Neuron (in vitro differentiated cells): ENCODE measurements around the gene NDST1.

Source experiments
- H2AFZ ChIP-seq: one replicate; pipeline ENCODE4 v1.6.1; 2013; ENCODE audit warnings: low read depth, mild to moderate bottlenecking, inconsistent platforms, low read length, moderate library complexity
- H3K27me3 ChIP-seq: one replicate; pipeline ENCODE4 v1.6.1; 2013; ENCODE audit warnings: low read length; ENCODE audit not compliant: insufficient read depth
- H3K36me3 ChIP-seq: one replicate; pipeline ENCODE4 v1.6.1; 2013; ENCODE audit warnings: low read length; ENCODE audit not compliant: insufficient read depth
- H3K4me1 ChIP-seq: one replicate; pipeline ENCODE4 v1.6.1; 2013; ENCODE audit warnings: low read length; ENCODE audit not compliant: insufficient read depth
- H3K4me3 ChIP-seq: 2 replicates; pipeline ENCODE4 v1.5.1; 2013; ENCODE audit warnings: mild to moderate bottlenecking, low read length, moderate library complexity
- H3K9me3 ChIP-seq: one replicate; pipeline ENCODE4 v1.6.1; 2013; ENCODE audit warnings: low read length

The NDST1 gene

DNA sequence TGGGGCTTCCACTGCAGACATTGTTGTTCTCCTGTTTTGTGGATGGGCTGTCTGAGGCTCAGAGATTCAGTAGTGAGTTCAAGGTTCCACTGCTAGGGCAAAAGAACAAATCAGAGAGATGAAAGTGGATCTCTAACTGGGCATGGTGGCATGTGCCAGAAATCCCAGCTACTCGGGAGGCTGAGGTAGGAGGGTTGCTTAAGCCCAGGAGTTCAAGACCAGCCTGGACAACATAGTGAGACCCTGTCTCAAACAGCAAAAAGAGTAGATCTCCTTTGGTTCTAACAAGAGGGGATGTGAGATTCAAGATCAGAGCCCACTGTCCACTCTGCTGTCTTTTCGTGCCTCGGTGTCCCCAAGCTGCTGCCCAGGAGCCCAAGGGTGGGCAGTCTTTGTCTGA lies 11.8 kb upstream of the NDST1 start:
- H2AFZ ChIP-seq: no peak overlapping the region
- peaks cover 26% of the 10 kb centered on the region for H3K4me1 ChIP-seq
- peaks cover 14% of the 10 kb centered on the region for H3K36me3 ChIP-seq
- no peaks in the 10 kb centered on the region for H3K27me3 ChIP-seq
- H3K4me3 ChIP-seq: no peak overlapping the region
- H3K9me3 ChIP-seq: no peaks in the 10 kb centered on the region

DNA sequence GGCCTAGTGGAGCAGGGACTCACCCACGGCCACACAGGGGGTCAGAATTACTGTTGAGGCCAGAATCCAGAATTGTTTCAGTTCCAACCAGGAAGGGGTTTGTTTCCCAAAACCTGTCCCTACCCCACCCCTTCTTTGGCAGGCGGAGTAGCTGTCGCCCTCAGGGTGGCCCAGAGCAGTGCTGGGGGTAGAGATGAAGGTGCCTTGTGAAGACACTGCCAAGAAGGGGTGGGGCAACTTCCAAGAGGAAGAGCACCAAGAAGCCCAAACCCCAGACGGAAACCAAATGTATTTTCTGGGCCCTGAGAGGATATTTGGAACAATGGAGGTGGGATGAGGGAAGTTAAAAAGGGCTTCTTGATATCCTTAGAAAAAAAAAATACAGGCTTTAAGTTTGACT lies 11.4 kb upstream of the NDST1 start:
- H2AFZ ChIP-seq: no peak overlapping the region
- H3K36me3 ChIP-seq: peaks cover 14% of the 10 kb centered on the region
- H3K4me1 ChIP-seq: peaks cover 26% of the 10 kb centered on the region
- no peak overlapping the region for H3K4me3 ChIP-seq
- H3K27me3 ChIP-seq: no peaks in the 10 kb centered on the region
- no peaks in the 10 kb centered on the region for H3K9me3 ChIP-seq

DNA sequence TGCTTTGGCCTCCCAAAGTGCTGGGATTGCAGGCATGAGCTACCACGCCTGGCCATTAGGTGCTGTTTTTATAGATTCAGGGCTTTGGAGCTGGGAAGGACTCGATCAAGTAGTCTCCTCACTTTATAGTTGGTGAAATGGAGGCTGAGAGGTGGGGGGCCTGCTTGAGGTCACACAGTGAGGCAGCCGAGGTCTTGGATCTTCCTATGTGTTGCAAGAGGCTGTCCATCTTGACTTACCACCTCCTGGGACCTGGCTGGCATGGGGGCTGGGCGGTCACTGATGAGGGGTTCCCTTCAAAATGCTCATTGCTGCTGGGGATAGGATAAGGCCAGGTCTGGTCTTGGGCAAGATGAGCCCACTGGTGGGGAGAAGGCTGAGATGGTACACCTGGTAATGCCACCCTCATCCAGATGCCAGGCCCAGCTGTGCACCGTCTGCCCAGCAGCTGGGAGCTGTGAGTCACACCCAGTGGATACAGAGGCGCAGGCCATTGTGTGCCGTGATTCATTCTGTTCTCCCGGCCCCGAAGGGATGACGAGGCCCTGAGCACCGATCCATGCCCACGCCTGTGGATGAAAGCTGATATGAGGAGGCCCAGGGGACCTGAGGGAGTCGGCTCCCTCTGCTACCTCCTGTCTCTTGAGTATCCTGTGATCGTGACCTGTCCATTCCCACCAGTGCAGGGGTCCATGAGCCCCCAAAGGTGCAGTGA lies 10.5 kb upstream of the NDST1 start:
- H3K9me3 ChIP-seq: no peaks in the 10 kb centered on the region
- H3K4me1 ChIP-seq: peaks cover 26% of the 10 kb centered on the region
- peaks cover 8% of the 10 kb centered on the region for H3K36me3 ChIP-seq
- H3K27me3 ChIP-seq: no peaks in the 10 kb centered on the region
- H3K4me3 ChIP-seq: no peak overlapping the region
- no peak overlapping the region for H2AFZ ChIP-seq

DNA sequence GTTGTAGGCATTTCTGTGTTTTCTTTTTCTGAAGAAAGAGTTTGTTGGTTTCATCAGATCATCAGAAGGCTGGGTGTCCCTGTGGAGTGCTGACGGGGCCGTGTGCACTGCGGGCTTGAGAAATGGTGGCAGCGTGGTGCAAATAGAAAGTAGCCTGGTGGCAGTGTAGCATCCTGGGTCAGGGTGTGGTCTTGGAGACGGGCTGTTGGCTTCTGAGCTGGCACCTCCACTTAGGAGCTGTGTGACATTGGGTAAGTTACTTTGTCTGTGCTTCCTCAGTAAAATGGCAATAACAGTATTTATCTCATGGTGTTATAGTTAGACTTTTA lies 10.0 kb upstream of the NDST1 start:
- H3K4me3 ChIP-seq: no peak overlapping the region
- H3K27me3 ChIP-seq: no peaks in the 10 kb centered on the region
- H2AFZ ChIP-seq: no peak overlapping the region
- no peaks in the 10 kb centered on the region for H3K9me3 ChIP-seq
- peaks cover 8% of the 10 kb centered on the region for H3K36me3 ChIP-seq
- H3K4me1 ChIP-seq: peaks cover 26% of the 10 kb centered on the region

GRCh38 chr5:150498501-150498900 lies 9.4 kb upstream of the NDST1 start:
- Histone ChIP-seq H3K4me1 (peaks cover 26% of the 10 kb centered on the region), H3K4me3 (no peak overlapping the region), H2AFZ (no peak overlapping the region), H3K36me3 (peaks cover 7% of the 10 kb centered on the region), H3K9me3 (no peaks in the 10 kb centered on the region), H3K27me3 (no peaks in the 10 kb centered on the region)

DNA sequence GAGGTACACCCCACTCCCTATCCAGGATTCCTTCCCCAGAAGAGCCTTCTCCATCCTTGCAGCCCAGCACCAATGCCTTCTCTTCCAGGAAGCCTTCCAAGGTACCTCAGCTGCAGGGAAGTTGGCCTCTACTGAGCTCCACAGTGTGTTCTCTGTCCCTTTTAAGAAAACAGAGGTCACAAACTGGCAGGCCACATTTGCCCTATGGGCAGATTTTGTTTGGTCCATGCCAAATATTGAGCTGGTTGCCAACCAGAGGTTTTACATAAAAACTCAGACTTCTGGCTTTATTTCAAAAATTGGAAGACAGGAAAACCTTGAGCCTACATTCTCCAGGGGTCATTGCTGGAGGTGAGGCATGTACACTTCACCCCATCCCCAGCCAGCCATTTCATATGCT lies 9.0 kb upstream of the NDST1 start:
- peaks cover 26% of the 10 kb centered on the region for H3K4me1 ChIP-seq
- H3K36me3 ChIP-seq: peaks cover 6% of the 10 kb centered on the region
- no peak overlapping the region for H3K4me3 ChIP-seq
- H2AFZ ChIP-seq: no peak overlapping the region
- no peaks in the 10 kb centered on the region for H3K9me3 ChIP-seq
- no peaks in the 10 kb centered on the region for H3K27me3 ChIP-seq

- Histone ChIP-seq H3K36me3 (peaks cover 6% of the 10 kb centered on the region), H3K4me3 (no peak overlapping the region), H3K4me1 (peaks cover 26% of the 10 kb centered on the region), H3K9me3 (no peaks in the 10 kb centered on the region), H3K27me3 (no peaks in the 10 kb centered on the region), H2AFZ (no peak overlapping the region)
Observed at GRCh38 chr5:150499437-150499956, 8.4 kb upstream of the NDST1 start.

GRCh38 chr5:150500328-150500841 lies 7.5 kb upstream of the NDST1 start:
- Histone ChIP-seq H3K27me3 (no peaks in the 10 kb centered on the region), H2AFZ (no peak overlapping the region), H3K36me3 (peaks cover 6% of the 10 kb centered on the region), H3K4me1 (peaks cover 26% of the 10 kb centered on the region), H3K9me3 (no peaks in the 10 kb centered on the region), H3K4me3 (no peak overlapping the region)

DNA sequence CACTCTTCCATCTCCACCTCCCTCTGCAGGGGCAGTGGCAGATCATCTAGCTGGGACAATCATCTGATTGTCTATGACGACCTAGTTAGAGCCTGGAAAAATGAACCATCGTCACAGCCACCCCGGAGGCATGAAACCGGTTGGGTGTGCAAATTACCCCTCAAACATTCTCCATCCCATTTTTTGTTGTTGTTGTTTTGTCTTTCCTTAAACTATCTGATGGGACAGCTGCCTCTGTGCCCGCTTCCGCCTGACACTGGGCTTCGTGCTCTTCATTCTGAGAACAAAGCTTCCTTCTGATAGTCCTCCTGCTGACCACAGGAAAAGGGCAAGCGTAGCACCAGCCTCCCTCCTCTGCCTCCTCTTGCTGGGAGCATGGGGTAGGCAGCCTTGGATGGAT lies 7.0 kb upstream of the NDST1 start:
- no peak overlapping the region for H2AFZ ChIP-seq
- no peaks in the 10 kb centered on the region for H3K27me3 ChIP-seq
- no peak overlapping the region for H3K4me3 ChIP-seq
- peaks cover 26% of the 10 kb centered on the region for H3K4me1 ChIP-seq
- H3K36me3 ChIP-seq: peaks cover 4% of the 10 kb centered on the region
- H3K9me3 ChIP-seq: no peaks in the 10 kb centered on the region

GRCh38 chr5:150502106-150502505 lies 5.8 kb upstream of the NDST1 start:
- no peaks in the 10 kb centered on the region for H3K9me3 ChIP-seq
- no peaks in the 10 kb centered on the region for H3K27me3 ChIP-seq
- peaks cover 26% of the 10 kb centered on the region for H3K4me1 ChIP-seq
- no peak overlapping the region for H3K4me3 ChIP-seq
- no peak overlapping the region for H2AFZ ChIP-seq
- peaks cover 4% of the 10 kb centered on the region for H3K36me3 ChIP-seq

- H3K27me3 ChIP-seq: no peaks in the 10 kb centered on the region
- peaks cover 19% of the 10 kb centered on the region for H3K4me1 ChIP-seq
- no peak overlapping the region for H2AFZ ChIP-seq
- peaks cover 4% of the 10 kb centered on the region for H3K36me3 ChIP-seq
- no peaks in the 10 kb centered on the region for H3K9me3 ChIP-seq
- H3K4me3 ChIP-seq: no peak overlapping the region
Observed at GRCh38 chr5:150502847-150503246, 5.1 kb upstream of the NDST1 start.

DNA sequence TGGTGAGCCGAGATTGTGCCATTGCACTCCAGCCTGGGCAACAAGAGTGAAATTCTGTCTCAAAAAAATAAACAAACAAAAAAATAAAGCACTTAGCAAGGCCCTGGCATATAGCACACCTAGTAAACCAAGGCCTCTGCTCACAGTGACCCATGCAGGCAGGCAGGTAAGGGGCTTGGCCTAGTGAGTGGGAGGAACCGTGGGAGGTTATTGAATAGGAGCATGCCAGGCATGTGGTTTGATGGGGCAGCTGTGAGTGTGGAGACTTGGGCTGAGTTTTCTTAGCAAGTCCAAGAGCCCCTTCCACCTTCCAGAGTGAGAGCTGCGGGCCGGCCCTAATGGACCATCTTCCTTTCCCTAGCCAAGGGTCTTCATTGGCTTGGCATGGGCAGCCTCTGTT lies 4.5 kb upstream of the NDST1 start:
- Histone ChIP-seq H3K9me3 (no peaks in the 10 kb centered on the region), H3K36me3 (peaks cover 4% of the 10 kb centered on the region), H3K4me1 (peaks cover 14% of the 10 kb centered on the region), H3K4me3 (no peak overlapping the region), H2AFZ (no peak overlapping the region), H3K27me3 (no peaks in the 10 kb centered on the region)

DNA sequence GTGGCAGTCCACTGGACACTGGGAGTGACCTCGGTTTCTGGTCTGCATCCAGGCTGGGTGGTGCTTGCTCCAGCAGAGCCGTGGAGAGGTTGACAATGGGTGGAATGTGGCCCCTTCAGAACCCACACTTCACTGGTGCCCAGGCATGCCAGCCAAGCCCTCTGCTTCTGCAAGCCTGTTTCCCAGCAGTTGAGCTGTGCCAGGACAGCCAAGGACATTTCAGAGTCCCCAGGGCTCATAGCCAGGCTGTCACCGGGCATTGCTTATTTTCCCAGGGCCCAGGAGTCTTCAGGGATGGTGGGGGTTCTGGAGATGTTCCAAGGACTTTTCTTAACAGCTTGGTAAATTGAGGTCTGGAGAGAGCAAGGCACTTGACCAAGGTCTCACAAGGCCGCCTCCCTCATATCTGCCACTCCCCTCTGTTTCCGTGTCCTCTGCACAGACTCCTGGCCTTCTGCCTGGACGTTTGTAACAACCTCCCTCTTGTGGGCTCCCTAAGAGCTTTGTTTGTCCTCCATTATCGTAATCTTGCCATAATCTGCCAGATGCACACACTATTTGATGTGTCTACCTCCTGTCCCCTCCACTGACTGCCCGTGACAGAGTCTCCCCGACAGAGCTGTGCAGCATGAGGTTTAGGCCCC lies 3.8 kb upstream of the NDST1 start:
- H3K9me3 ChIP-seq: no peaks in the 10 kb centered on the region
- no peaks in the 10 kb centered on the region for H3K27me3 ChIP-seq
- H2AFZ ChIP-seq: no peak overlapping the region
- peaks cover 4% of the 10 kb centered on the region for H3K36me3 ChIP-seq
- peaks cover 11% of the 10 kb centered on the region for H3K4me1 ChIP-seq
- H3K4me3 ChIP-seq: no peak overlapping the region
